Transverse colon (tissue), 4 donors: Measurements from ENCODE around the gene SIGMAR1.

Experiments
- CTCF ChIP-seq, 5 experiments: fragments of 200-600 bp in 3 of 5; fragments of 450-650 bp in 2 of 5; sonication (generic) in 3 of 5; IDR thresholded peaks; 1 replicate in 2 of 5; 2 replicates in 3 of 5; pipeline ENCODE4 v1.5.1; 2016 to 2017; ENCODE audit warnings: antibody characterized with exemption in 5 of 5, inconsistent platforms in 3 of 5, mild to moderate bottlenecking in 2 of 5, moderate library complexity in 1 of 5
- POLR2AphosphoS5 ChIP-seq, 3 donors: sonication (generic); formaldehyde crosslinking; IDR thresholded peaks; one replicate each; pipeline ENCODE4 v1.6.1; 2016; ENCODE audit warnings: antibody characterized with exemption in 3 of 3

GRCh38 chr9:34656992-34657391, 19.4 kb upstream of the SIGMAR1 start:
- TF ChIP-seq POLR2AphosphoS5 (IDR thresholded peaks at IDR 0.05) (no peak), CTCF (IDR thresholded peaks at IDR 0.05) (no peak)
